Fibroblast of lung (primary cell): Measurements from ENCODE around the gene MLC1.

Experiments
- EZH2 ChIP-seq: IDR thresholded peaks from 2 replicates; pipeline ENCODE4 v1.5.1; 2012; ENCODE audit warnings: low read length, control low read depth, mild to moderate bottlenecking; ENCODE audit errors: missing control alignments
- TF ChIP-seq, protein P1 (sequence below), 2 donors: IDR thresholded peaks in 1 of 2; conservative IDR thresholded peaks in 1 of 2; 1 replicate in 1 of 2; 2 replicates in 1 of 2; pipeline ENCODE4 v1.5.1; 2011 to 2012; ENCODE audit warnings: low read length in 2 of 2, control low read depth in 1 of 2, inconsistent platforms in 1 of 2, low read depth in 1 of 2, mild to moderate bottlenecking in 1 of 2

- TF ChIP-seq, protein P1, sequence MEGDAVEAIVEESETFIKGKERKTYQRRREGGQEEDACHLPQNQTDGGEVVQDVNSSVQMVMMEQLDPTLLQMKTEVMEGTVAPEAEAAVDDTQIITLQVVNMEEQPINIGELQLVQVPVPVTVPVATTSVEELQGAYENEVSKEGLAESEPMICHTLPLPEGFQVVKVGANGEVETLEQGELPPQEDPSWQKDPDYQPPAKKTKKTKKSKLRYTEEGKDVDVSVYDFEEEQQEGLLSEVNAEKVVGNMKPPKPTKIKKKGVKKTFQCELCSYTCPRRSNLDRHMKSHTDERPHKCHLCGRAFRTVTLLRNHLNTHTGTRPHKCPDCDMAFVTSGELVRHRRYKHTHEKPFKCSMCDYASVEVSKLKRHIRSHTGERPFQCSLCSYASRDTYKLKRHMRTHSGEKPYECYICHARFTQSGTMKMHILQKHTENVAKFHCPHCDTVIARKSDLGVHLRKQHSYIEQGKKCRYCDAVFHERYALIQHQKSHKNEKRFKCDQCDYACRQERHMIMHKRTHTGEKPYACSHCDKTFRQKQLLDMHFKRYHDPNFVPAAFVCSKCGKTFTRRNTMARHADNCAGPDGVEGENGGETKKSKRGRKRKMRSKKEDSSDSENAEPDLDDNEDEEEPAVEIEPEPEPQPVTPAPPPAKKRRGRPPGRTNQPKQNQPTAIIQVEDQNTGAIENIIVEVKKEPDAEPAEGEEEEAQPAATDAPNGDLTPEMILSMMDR (conservative IDR thresholded peaks at IDR 0.05 in 1 of 2, IDR thresholded peaks at IDR 0.05 in 1 of 2; ENCODE audit: low read depth in 1 of 2, low read length in 2 of 2) = no peak
- no peak for TF ChIP-seq EZH2
Observed at GRCh38 chr22:50011447-50012210, 73.6 kb downstream of the MLC1 start.
